Activated T-helper 2 cell treated with anti-CD3 and anti-CD28 coated beads, Interferon-gamma antibody, Interleukin-2, Interleukin-4, amounts not matched to agents 10 μg/mL and 5 μg/mL and 100 μg/mL, durations not matched to agents 14 hours and 24 hours and 36 hours (primary cell): ENCODE results near the gene EIF3M. TPM values are rescaled to one million over a fixed set of nuclear protein-coding genes. Genes with fewer than 3 reads are reported as not detected.

Source experiments
- DNase-seq: peaks from one replicate; pipeline ENCODE4 v3.0.0; 2021; ENCODE audit warnings: low spot score
- H3K27ac Mint-ChIP-seq: one replicate; pipeline ENCODE4 v1.8.0; 2021; ENCODE audit warnings: mixed read lengths
- H3K27me3 Mint-ChIP-seq: one replicate; pipeline ENCODE4 v1.8.0; 2021; ENCODE audit warnings: low read depth, mixed read lengths
- H3K36me3 Mint-ChIP-seq: one replicate; pipeline ENCODE4 v1.8.0; 2021; ENCODE audit warnings: low read depth, mixed read lengths
- H3K4me1 Mint-ChIP-seq: one replicate; pipeline ENCODE4 v1.8.0; 2021; ENCODE audit warnings: low read depth, mixed read lengths
- H3K4me3 Mint-ChIP-seq: one replicate; pipeline ENCODE4 v1.8.0; 2021; ENCODE audit warnings: low read depth, mild to moderate bottlenecking, moderate library complexity, mixed read lengths
- H3K9me3 Mint-ChIP-seq: one replicate; pipeline ENCODE4 v1.8.0; 2021; ENCODE audit warnings: mixed read lengths
- intact Hi-C: fragments of 100-400 bp; cut with micrococcal nuclease; formaldehyde crosslinking; loops from one replicate; pipeline ENCODE4 v1.15.1; 2023
- total RNA-seq: library from RNA; stranded (reverse); gene quantifications from 2 replicates; pipeline ENCODE4 v1.2.3, GENCODE V29; 2022

The EIF3M gene
- total RNA-seq, result 315 and 317 TPM in 2 replicates

- peaks cover 32% of the 10 kb centered on the region for H3K36me3 Mint-ChIP-seq
- peak within 1 kb of the TSS; percentile 92 for H3K4me3 Mint-ChIP-seq
- DNase-seq, result peak; percentile 95
- intact Hi-C loops, result loop anchor here (2.0 to 10.0 kb wide), 5 partner anchors 17 to 1079 kb away; partner anchors contain the start of genes ELP4, IMMP1L and QSER1
- H3K4me1 Mint-ChIP-seq, result peaks cover 31% of the 10 kb centered on the region
- H3K27ac Mint-ChIP-seq, result peak within 1 kb of the TSS; percentile 96
- H3K27me3 Mint-ChIP-seq, result no peaks in the 10 kb centered on the region
- no peaks in the 10 kb centered on the region for H3K9me3 Mint-ChIP-seq
Observed at GRCh38 chr11:32583459-32584271, at the start of gene EIF3M. Gene EIF3M, plus strand, starts transcription at chr11:32583831. Its CDS starts 57 bp downstream, at chr11:32583888.

DNA sequence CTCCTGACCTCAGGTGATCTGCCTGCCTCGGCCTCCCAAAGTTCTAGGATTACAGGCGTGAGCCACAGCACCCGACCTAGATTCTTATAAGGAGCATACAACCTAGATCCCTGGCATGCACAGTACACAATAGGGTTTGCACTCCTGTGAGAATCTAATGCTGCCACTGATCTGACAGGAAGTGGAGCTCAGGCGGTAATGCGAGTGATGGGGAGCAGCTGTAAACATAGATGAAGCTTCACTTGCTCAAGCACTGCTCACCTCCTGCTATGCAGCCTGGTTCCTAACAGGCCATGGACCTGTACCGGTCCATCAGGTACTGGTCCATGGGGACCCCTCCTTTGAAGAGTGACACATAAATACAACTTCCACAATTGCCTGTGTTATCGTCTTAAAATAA lies 44.8 kb upstream of the EIF3M start:
- Mint-ChIP-seq H3K4me1 (no peaks in the 10 kb centered on the region), H3K27ac (no peak overlapping the region), H3K36me3 (no peaks in the 10 kb centered on the region), H3K27me3 (no peaks in the 10 kb centered on the region), H3K9me3 (no peaks in the 10 kb centered on the region), H3K4me3 (no peak overlapping the region)
- intact Hi-C loops, result no loop called here
- DNase-seq, result no peak

GRCh38 chr11:32549611-32550187 lies 33.9 kb upstream of the EIF3M start:
- Mint-ChIP-seq H3K4me1 (no peaks in the 10 kb centered on the region), H3K27me3 (peaks cover 5% of the 10 kb centered on the region), H3K27ac (no peak overlapping the region), H3K4me3 (no peak overlapping the region), H3K9me3 (no peaks in the 10 kb centered on the region), H3K36me3 (no peaks in the 10 kb centered on the region)
- no peak for DNase-seq
- intact Hi-C loops, result no loop called here

DNA sequence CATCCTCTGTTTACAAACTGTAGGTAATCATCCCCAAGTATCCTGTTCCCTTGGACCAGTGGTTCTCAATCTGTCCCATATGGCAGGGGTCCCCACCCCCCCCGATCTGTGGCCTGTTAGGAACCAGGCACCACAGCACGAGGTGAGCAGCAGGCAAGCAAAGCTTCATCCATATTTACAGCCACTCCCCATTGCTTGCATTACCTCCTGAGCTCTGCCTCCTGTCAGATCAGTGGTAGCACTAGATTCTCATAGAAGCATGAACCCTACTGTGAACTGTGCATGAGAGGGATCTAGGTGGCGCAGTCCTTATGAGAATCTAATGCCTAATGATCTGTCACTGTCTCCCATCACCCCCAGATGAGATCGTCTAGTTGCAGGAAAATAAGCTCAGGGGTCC lies 33.4 kb upstream of the EIF3M start:
- Mint-ChIP-seq H3K9me3 (no peaks in the 10 kb centered on the region), H3K27ac (no peak overlapping the region), H3K4me1 (no peaks in the 10 kb centered on the region), H3K36me3 (no peaks in the 10 kb centered on the region), H3K27me3 (peaks cover 5% of the 10 kb centered on the region), H3K4me3 (no peak overlapping the region)
- intact Hi-C loops, result no loop called here
- no peak for DNase-seq

DNA sequence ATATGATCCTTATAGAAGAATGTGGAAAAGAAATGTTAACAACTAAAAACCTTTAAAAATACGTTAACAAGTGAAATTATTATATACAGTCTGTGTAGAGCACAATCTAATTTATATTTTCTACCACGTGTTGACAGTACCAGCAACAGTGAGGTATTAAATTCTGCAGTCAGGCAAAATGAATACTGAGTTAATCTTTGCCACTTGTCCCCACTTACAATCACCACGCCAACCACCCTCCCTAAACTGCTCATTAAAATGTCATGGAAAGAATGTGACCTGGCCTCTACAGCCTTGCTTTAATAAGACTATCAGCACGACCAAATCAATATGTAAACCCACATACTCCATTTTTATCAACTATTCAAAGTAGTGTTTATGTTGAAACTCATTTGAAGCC lies 28.5 kb upstream of the EIF3M start:
- intact Hi-C loops, result no loop called here
- peaks cover 3% of the 10 kb centered on the region for H3K27me3 Mint-ChIP-seq
- no peak overlapping the region for H3K27ac Mint-ChIP-seq
- no peak for DNase-seq
- no peaks in the 10 kb centered on the region for H3K36me3 Mint-ChIP-seq
- H3K9me3 Mint-ChIP-seq, result no peaks in the 10 kb centered on the region
- no peak overlapping the region for H3K4me3 Mint-ChIP-seq
- no peaks in the 10 kb centered on the region for H3K4me1 Mint-ChIP-seq

GRCh38 chr11:32555895-32556294 lies 27.7 kb upstream of the EIF3M start:
- Mint-ChIP-seq H3K27ac (no peak overlapping the region), H3K4me1 (no peaks in the 10 kb centered on the region), H3K4me3 (no peak overlapping the region), H3K9me3 (no peaks in the 10 kb centered on the region), H3K36me3 (no peaks in the 10 kb centered on the region), H3K27me3 (no peaks in the 10 kb centered on the region)
- DNase-seq, result no peak
- intact Hi-C loops, result no loop called here

DNA sequence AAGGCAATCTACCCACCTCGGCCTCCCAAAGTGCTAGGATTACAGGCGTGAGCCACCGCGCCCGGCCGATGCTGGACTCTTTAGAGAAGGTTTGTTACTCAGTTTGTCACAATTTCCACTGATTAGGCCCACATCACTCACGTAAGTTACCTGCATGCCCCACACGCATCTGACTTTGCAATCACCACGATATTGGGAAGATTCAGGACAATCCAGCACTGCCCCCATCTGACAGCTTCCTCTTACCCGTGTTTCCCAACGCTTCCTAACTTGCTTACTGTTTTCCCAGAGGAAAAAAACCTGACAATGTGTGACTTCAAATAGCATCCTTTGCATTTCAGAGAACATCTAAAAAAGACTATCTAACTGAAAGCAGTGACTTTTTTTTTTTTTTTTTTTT lies 21.8 kb upstream of the EIF3M start:
- DNase-seq, result no peak
- H3K9me3 Mint-ChIP-seq, result no peaks in the 10 kb centered on the region
- no peak overlapping the region for H3K27ac Mint-ChIP-seq
- peaks cover 3% of the 10 kb centered on the region for H3K4me1 Mint-ChIP-seq
- no peaks in the 10 kb centered on the region for H3K36me3 Mint-ChIP-seq
- H3K27me3 Mint-ChIP-seq, result no peaks in the 10 kb centered on the region
- intact Hi-C loops, result no loop called here
- H3K4me3 Mint-ChIP-seq, result no peak overlapping the region

DNA sequence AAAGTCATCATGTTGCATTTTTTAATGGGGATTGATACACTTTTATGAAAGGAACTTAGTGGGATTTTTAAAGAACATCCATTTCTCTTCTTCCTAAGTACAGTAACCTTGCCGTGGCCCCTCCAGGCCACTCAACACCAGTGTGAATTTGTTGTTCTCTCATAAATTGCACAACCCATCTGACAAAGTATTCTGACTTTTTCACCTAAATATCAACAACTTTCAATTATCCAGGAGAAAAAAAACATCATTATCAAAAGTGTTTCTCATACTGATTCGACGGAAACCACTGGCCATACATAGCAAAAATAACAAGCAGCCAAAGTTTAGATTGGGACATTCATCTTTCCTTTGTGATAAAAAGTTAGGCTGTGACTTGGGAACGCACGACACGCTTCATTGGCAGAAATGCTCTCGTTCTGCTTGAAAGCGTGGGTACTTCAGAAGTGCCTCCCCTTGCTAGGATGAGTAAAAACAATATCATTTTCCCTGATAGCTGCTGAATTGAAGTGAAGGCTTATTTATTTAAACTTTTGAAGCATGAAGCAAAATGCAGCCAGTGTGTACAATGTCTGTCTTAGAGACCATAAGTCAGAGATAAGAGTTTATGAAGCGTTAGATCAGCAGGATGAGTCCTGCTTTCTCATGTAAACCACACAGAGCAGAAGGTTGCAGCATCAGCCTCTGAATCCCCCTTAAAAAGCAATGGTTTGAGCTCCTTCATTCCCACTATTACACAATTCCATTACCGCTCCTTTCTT lies 20.6 kb upstream of the EIF3M start:
- no peak overlapping the region for H3K4me3 Mint-ChIP-seq
- no peaks in the 10 kb centered on the region for H3K27me3 Mint-ChIP-seq
- H3K4me1 Mint-ChIP-seq, result peaks cover 7% of the 10 kb centered on the region
- no peaks in the 10 kb centered on the region for H3K36me3 Mint-ChIP-seq
- no peak overlapping the region for H3K27ac Mint-ChIP-seq
- no peak for DNase-seq
- H3K9me3 Mint-ChIP-seq, result no peaks in the 10 kb centered on the region
- intact Hi-C loops, result no loop called here

GRCh38 chr11:32563600-32563959 lies 20.1 kb upstream of the EIF3M start:
- Mint-ChIP-seq H3K4me1 (peaks cover 7% of the 10 kb centered on the region), H3K27ac (no peak overlapping the region), H3K4me3 (no peak overlapping the region), H3K27me3 (no peaks in the 10 kb centered on the region), H3K9me3 (no peaks in the 10 kb centered on the region), H3K36me3 (no peaks in the 10 kb centered on the region)
- intact Hi-C loops, result no loop called here
- no peak for DNase-seq

DNA sequence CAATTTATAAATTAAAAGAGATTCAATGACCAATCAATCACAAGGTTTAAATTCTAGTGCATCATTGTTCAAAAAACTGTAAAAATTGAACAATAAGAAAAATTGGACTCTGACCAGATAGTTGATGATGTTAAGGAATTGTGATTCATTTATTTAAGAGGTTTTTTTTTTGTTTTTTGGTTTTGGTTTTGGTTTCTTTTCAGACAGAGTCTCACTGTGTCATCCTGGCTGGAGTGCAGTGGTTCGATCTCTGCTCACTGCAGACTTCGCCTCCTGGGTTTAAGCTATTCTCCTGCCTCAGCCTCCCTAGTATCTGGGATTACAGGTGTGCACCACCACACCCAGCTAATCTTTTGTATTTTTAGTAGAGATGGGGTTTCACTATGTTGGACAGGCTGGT lies 17.1 kb upstream of the EIF3M start:
- Mint-ChIP-seq H3K27me3 (peaks cover 7% of the 10 kb centered on the region), H3K27ac (no peak overlapping the region), H3K36me3 (no peaks in the 10 kb centered on the region), H3K4me3 (no peak overlapping the region), H3K9me3 (no peaks in the 10 kb centered on the region), H3K4me1 (peaks cover 7% of the 10 kb centered on the region)
- intact Hi-C loops, result no loop called here
- DNase-seq, result no peak

- Mint-ChIP-seq H3K9me3 (no peaks in the 10 kb centered on the region), H3K36me3 (no peaks in the 10 kb centered on the region), H3K27ac (no peak overlapping the region), H3K4me1 (peaks cover 7% of the 10 kb centered on the region), H3K27me3 (peaks cover 7% of the 10 kb centered on the region), H3K4me3 (no peak overlapping the region)
- intact Hi-C loops, result no loop called here
- DNase-seq, result no peak
Observed at GRCh38 chr11:32567154-32567553, 16.5 kb upstream of the EIF3M start.

DNA sequence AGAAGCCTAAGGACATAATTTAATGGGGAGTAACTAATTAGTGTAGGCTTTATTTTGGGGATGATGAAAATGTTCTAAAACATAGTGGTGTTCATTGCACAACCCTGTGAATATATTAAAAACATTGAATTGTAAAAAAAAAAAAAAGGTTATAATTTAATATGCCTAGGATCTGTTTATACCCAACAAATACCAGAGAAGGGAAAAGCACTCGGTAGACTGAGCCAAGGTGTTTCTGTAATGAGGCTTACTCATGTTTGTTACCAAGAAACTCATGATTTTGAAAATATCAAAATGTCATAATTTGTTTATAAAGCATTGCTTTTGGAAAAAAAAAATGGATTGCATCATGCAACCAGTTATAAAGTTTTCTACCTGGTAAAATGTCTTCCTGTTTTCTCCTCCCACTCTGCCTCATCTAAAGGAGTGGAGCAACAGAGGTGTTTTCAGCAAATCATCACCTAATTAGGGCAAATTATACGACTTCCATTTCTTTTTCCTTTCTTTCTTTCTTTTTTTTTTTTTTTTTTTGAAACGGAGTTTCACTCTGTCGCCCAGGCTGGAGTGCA lies 14.2 kb upstream of the EIF3M start:
- Mint-ChIP-seq H3K27ac (no peak overlapping the region), H3K4me3 (no peak overlapping the region), H3K9me3 (no peaks in the 10 kb centered on the region), H3K36me3 (no peaks in the 10 kb centered on the region), H3K27me3 (peaks cover 7% of the 10 kb centered on the region), H3K4me1 (peaks cover 7% of the 10 kb centered on the region)
- DNase-seq, result no peak
- intact Hi-C loops, result no loop called here

- H3K4me3 Mint-ChIP-seq, result no peak overlapping the region
- no peak overlapping the region for H3K27ac Mint-ChIP-seq
- DNase-seq, result no peak
- peaks cover 7% of the 10 kb centered on the region for H3K4me1 Mint-ChIP-seq
- no peaks in the 10 kb centered on the region for H3K9me3 Mint-ChIP-seq
- no peaks in the 10 kb centered on the region for H3K36me3 Mint-ChIP-seq
- intact Hi-C loops, result no loop called here
- H3K27me3 Mint-ChIP-seq, result peaks cover 7% of the 10 kb centered on the region
Observed at GRCh38 chr11:32571039-32571438, 12.6 kb upstream of the EIF3M start.
